Thyroid gland (tissue), 4 donors: ENCODE measurements around the gene MAPK10.

Experiments
- CTCF ChIP-seq, 6 experiments: fragments of 200-600 bp in 3 of 6; fragments of 450-650 bp in 3 of 6; sonication (generic) in 3 of 6; IDR thresholded peaks; one replicate each; pipeline ENCODE4 v1.5.1; 2016 to 2019; ENCODE audit warnings: antibody characterized with exemption in 6 of 6, mild to moderate bottlenecking in 2 of 6, inconsistent platforms in 1 of 6, moderate library complexity in 1 of 6
- POLR2A ChIP-seq, 2 donors: fragments of 450-650 bp; IDR thresholded peaks; one replicate each; pipeline ENCODE4 v1.6.1; 2017; ENCODE audit warnings: antibody characterized with exemption in 2 of 2, mild to moderate bottlenecking in 2 of 2, moderate library complexity in 1 of 2

- TF ChIP-seq CTCF (IDR thresholded peaks at IDR 0.05) (no peak), POLR2A (IDR thresholded peaks at IDR 0.05) (no peak)
These were observed 63.0 kb downstream of the MAPK10 start for GRCh38 chr4:86296865-86297264.
